ENCODE measurements around the gene USP6NL. TPM values are rescaled to one million over a fixed set of nuclear protein-coding genes. Genes with fewer than 3 reads are reported as not detected.

The USP6NL gene
- total RNA-seq, 1 experiment from 2014 or later = 35.6 TPM

- H3K27ac Mint-ChIP-seq (ENCODE audit: unreplicated experiment) = no peak overlapping the region
- POLR2A ChIA-PET = interaction anchor here (0.6 kb wide), 1 partner anchor 43 kb away, joined by 3 read pairs; no protein-coding TSS in a partner anchor
- DNase-seq = no peak
Observed at GRCh38 chr10:11457336-11457735, 154.1 kb downstream of the USP6NL start.

GRCh38 chr10:11454958-11455566 is 156.4 kb downstream of the USP6NL start:
- no peaks in the 10 kb centered on the region; the same call in 1 of the 2 replicates for H3K36me3 ChIP-seq (ENCODE audit: control insufficient read depth, insufficient read depth, low read length)
- no peaks in the 10 kb centered on the region for H3K27me3 ChIP-seq (replicated peaks; ENCODE audit: control insufficient read depth, insufficient read depth, low read length)
- H3K27me3 Mint-ChIP-seq (ENCODE audit: insufficient read depth, unreplicated experiment) = peaks cover 8% of the 10 kb centered on the region
- CTCF ChIA-PET = no interaction called here
- no peak overlapping the region for H3K27ac Mint-ChIP-seq (ENCODE audit: unreplicated experiment)
- no peaks in the 10 kb centered on the region for H3K9me3 ChIP-seq
- intact Hi-C loops (cut with micrococcal nuclease; ENCODE audit: unreplicated experiment) = loop anchor here (2.0 kb wide), 1 partner anchor 20 kb away; no protein-coding TSS in a partner anchor
- H3K9me3 Mint-ChIP-seq (ENCODE audit: unreplicated experiment) = no peaks in the 10 kb centered on the region
- H3K4me1 ChIP-seq = no peaks in the 10 kb centered on the region
- POLR2A ChIA-PET = no interaction called here
- H3K4me1 Mint-ChIP-seq (ENCODE audit: low read depth, unreplicated experiment) = no peaks in the 10 kb centered on the region
- peaks cover 26% of the 10 kb centered on the region for H3K36me3 Mint-ChIP-seq (ENCODE audit: insufficient read depth, unreplicated experiment)
- H3K4me3 Mint-ChIP-seq (ENCODE audit: unreplicated experiment) = no peak overlapping the region
- H3K4me3 ChIP-seq (ENCODE audit: low read depth, low read length) = no peak overlapping the region
- peak; percentile 22 to 43 for TF ChIP-seq CTCF (IDR thresholded peaks at IDR 0.05; ENCODE audit: insufficient read depth in 1 of 2, low read depth in 1 of 2, low read length in 1 of 2, severe bottlenecking in 1 of 2, unreplicated experiment in 1 of 2)
- BruUV-seq (replicated peaks) = no TSS peak
- no peak for DNase-seq

More at GRCh38 chr10:11457336-11457735, 154.1 kb downstream of the USP6NL start:
- H3K4me3 ChIP-seq (ENCODE audit: low read depth, low read length) = no peak overlapping the region
- H3K36me3 ChIP-seq (ENCODE audit: control insufficient read depth, insufficient read depth, low read length) = no peaks in the 10 kb centered on the region; the same call in 1 of the 2 replicates
- no peaks in the 10 kb centered on the region for H3K9me3 ChIP-seq
- CTCF ChIA-PET = no interaction called here
- Mint-ChIP-seq H3K27me3 (ENCODE audit: insufficient read depth, unreplicated experiment) (peaks cover 2% of the 10 kb centered on the region), H3K4me1 (ENCODE audit: low read depth, unreplicated experiment) (no peaks in the 10 kb centered on the region), H3K4me3 (ENCODE audit: unreplicated experiment) (no peak overlapping the region), H3K9me3 (ENCODE audit: unreplicated experiment) (no peaks in the 10 kb centered on the region), H3K36me3 (ENCODE audit: insufficient read depth, unreplicated experiment) (peaks cover 33% of the 10 kb centered on the region)
- H3K27me3 ChIP-seq (replicated peaks; ENCODE audit: control insufficient read depth, insufficient read depth, low read length) = no peaks in the 10 kb centered on the region
- no TSS peak for BruUV-seq (replicated peaks)
- intact Hi-C loops (cut with micrococcal nuclease; ENCODE audit: unreplicated experiment) = no loop called here
- no peaks in the 10 kb centered on the region for H3K4me1 ChIP-seq
- TF ChIP-seq CTCF (IDR thresholded peaks at IDR 0.05; ENCODE audit: insufficient read depth in 1 of 2, low read depth in 1 of 2, low read length in 1 of 2, severe bottlenecking in 1 of 2, unreplicated experiment in 1 of 2) = no peak

- no peaks in the 10 kb centered on the region for H3K27me3 ChIP-seq (replicated peaks; ENCODE audit: control insufficient read depth, insufficient read depth, low read length)
- no peak for TF ChIP-seq CTCF (IDR thresholded peaks at IDR 0.05; ENCODE audit: insufficient read depth in 1 of 2, low read depth in 1 of 2, low read length in 1 of 2, severe bottlenecking in 1 of 2, unreplicated experiment in 1 of 2)
Observed at GRCh38 chr10:11454160-11454559, 157.3 kb downstream of the USP6NL start.

More at GRCh38 chr10:11454160-11454559, 157.3 kb downstream of the USP6NL start:
- no peak overlapping the region for H3K4me3 Mint-ChIP-seq (ENCODE audit: unreplicated experiment)
- ChIA-PET CTCF (no interaction called here), POLR2A (no interaction called here)
- no peaks in the 10 kb centered on the region; the same call in 1 of the 2 replicates for H3K36me3 ChIP-seq (ENCODE audit: control insufficient read depth, insufficient read depth, low read length)
- BruUV-seq (replicated peaks) = no TSS peak
- peak overlapping the region; percentile 9 for H3K27ac Mint-ChIP-seq (ENCODE audit: unreplicated experiment)
- intact Hi-C loops (cut with micrococcal nuclease; ENCODE audit: unreplicated experiment) = loop anchor here (2.0 kb wide), 1 partner anchor 19 kb away; no protein-coding TSS in a partner anchor
- H3K9me3 ChIP-seq = no peaks in the 10 kb centered on the region
- H3K36me3 Mint-ChIP-seq (ENCODE audit: insufficient read depth, unreplicated experiment) = peaks cover 22% of the 10 kb centered on the region
- no peaks in the 10 kb centered on the region for H3K9me3 Mint-ChIP-seq (ENCODE audit: unreplicated experiment)
- H3K4me3 ChIP-seq (ENCODE audit: low read depth, low read length) = no peak overlapping the region
- no peaks in the 10 kb centered on the region for H3K4me1 Mint-ChIP-seq (ENCODE audit: low read depth, unreplicated experiment)
- peaks cover 8% of the 10 kb centered on the region for H3K27me3 Mint-ChIP-seq (ENCODE audit: insufficient read depth, unreplicated experiment)
- DNase-seq = no peak
- H3K4me1 ChIP-seq = no peaks in the 10 kb centered on the region

Measured in Caco-2 (cell line).